ENCODE data around the gene JUND. TPM values are rescaled to one million over a fixed set of nuclear protein-coding genes. Genes with fewer than 3 reads are reported as not detected.

The JUND gene
- polyA plus RNA-seq, 1 donor (not counting 4 experiments of a cell fraction or from before 2014, with no cell fraction given) = 17.2 TPM

- H3K36me3 ChIP-seq (ENCODE audit: control insufficient read depth in 2 of 2, extremely low read depth in 1 of 2, insufficient read depth in 2 of 2, low read length in 2 of 2) = no peaks in the 10 kb centered on the region
- no peak overlapping the region for H3K4me2 ChIP-seq (ENCODE audit: control insufficient read depth, extremely low read depth, insufficient read depth, low read depth, low read length)
- no peaks in the 10 kb centered on the region for H3K9me1 ChIP-seq (ENCODE audit: control insufficient read depth, extremely low read depth, insufficient read depth, low read length)
- no peaks in the 10 kb centered on the region for H3K9me3 ChIP-seq (ENCODE audit: control insufficient read depth, low read depth, low read length)
- H3K4me1 ChIP-seq (ENCODE audit: control insufficient read depth, extremely low read depth, insufficient read depth, low read length) = peaks cover 16% of the 10 kb centered on the region
- H3K27me3 ChIP-seq (ENCODE audit: control insufficient read depth, extremely low read depth, insufficient read depth, low read length) = no peaks in the 10 kb centered on the region
- no peak for TF ChIP-seq EZH2 (IDR thresholded peaks at IDR 0.05; ENCODE audit: low read length)
- TF ChIP-seq CTCF (optimal IDR thresholded peaks at IDR 0.05 in 1 of 3, IDR thresholded peaks at IDR 0.05 in 1 of 3, conservative IDR thresholded peaks at IDR 0.05 in 1 of 3; ENCODE audit: extremely low read depth in 1 of 3, insufficient read depth in 2 of 3, low read length in 3 of 3) = no peak
- H3K4me3 ChIP-seq (ENCODE audit: control insufficient read depth in 2 of 3, extremely low read depth in 1 of 3, insufficient read depth in 2 of 3, low read depth in 1 of 3, low read length in 3 of 3) = no peak overlapping the region
- H3K79me2 ChIP-seq (ENCODE audit: control insufficient read depth, insufficient read depth, low read length) = no peaks in the 10 kb centered on the region
- dilution Hi-C loops (cut with MboI; ENCODE audit: extremely low pct_ligation_motif_present, low sequenced_read_pairs) = no loop called here
- H3K9ac ChIP-seq (ENCODE audit: control insufficient read depth, extremely low read depth, insufficient read depth, low read length) = no peak overlapping the region
- FAIRE-seq = no peak
- H4K20me1 ChIP-seq (ENCODE audit: control insufficient read depth, extremely low read depth, insufficient read depth, low read length) = no peaks in the 10 kb centered on the region
- no peak overlapping the region for H2AFZ ChIP-seq (ENCODE audit: control insufficient read depth, low read length)
- no peak overlapping the region for H3K27ac ChIP-seq (ENCODE audit: control insufficient read depth, insufficient read depth, low read length)
- no peak for DNase-seq (ENCODE audit: low read depth, low spot score)
Measured at GRCh38 chr19:18291019-18291524, 9.7 kb upstream of the JUND start.

- no peaks in the 10 kb centered on the region for H3K9me1 ChIP-seq (ENCODE audit: control insufficient read depth, extremely low read depth, insufficient read depth, low read length)
- H2AFZ ChIP-seq (ENCODE audit: control insufficient read depth, low read length) = no peak overlapping the region
- TF ChIP-seq CTCF (optimal IDR thresholded peaks at IDR 0.05 in 1 of 3, IDR thresholded peaks at IDR 0.05 in 1 of 3, conservative IDR thresholded peaks at IDR 0.05 in 1 of 3; ENCODE audit: extremely low read depth in 1 of 3, insufficient read depth in 2 of 3, low read length in 3 of 3) (no peak), EZH2 (IDR thresholded peaks at IDR 0.05; ENCODE audit: low read length) (no peak)
- DNase-seq (ENCODE audit: low read depth, low spot score) = no peak
- no peaks in the 10 kb centered on the region for H4K20me1 ChIP-seq (ENCODE audit: control insufficient read depth, extremely low read depth, insufficient read depth, low read length)
- H3K36me3 ChIP-seq (ENCODE audit: control insufficient read depth in 2 of 2, extremely low read depth in 1 of 2, insufficient read depth in 2 of 2, low read length in 2 of 2) = no peaks in the 10 kb centered on the region
- dilution Hi-C loops (cut with MboI; ENCODE audit: extremely low pct_ligation_motif_present, low sequenced_read_pairs) = no loop called here
- no peaks in the 10 kb centered on the region for H3K9me3 ChIP-seq (ENCODE audit: control insufficient read depth, low read depth, low read length)
- H3K9ac ChIP-seq (ENCODE audit: control insufficient read depth, extremely low read depth, insufficient read depth, low read length) = no peak overlapping the region
- no peak overlapping the region for H3K4me2 ChIP-seq (ENCODE audit: control insufficient read depth, extremely low read depth, insufficient read depth, low read depth, low read length)
- no peak for FAIRE-seq
- no peaks in the 10 kb centered on the region for H3K27me3 ChIP-seq (ENCODE audit: control insufficient read depth, extremely low read depth, insufficient read depth, low read length)
- peaks cover 16% of the 10 kb centered on the region for H3K4me1 ChIP-seq (ENCODE audit: control insufficient read depth, extremely low read depth, insufficient read depth, low read length)
- H3K27ac ChIP-seq (ENCODE audit: control insufficient read depth, insufficient read depth, low read length) = no peak overlapping the region
- H3K79me2 ChIP-seq (ENCODE audit: control insufficient read depth, insufficient read depth, low read length) = no peaks in the 10 kb centered on the region
- no peak overlapping the region for H3K4me3 ChIP-seq (ENCODE audit: control insufficient read depth in 2 of 3, extremely low read depth in 1 of 3, insufficient read depth in 2 of 3, low read depth in 1 of 3, low read length in 3 of 3)
Measured at GRCh38 chr19:18290302-18291018, 9.0 kb upstream of the JUND start.
